H1 (cell line): ENCODE data around the gene RBM19.

Source experiments
- CHD1 ChIP-seq: IDR thresholded peaks from 2 replicates; pipeline ENCODE4 v1.6.1; 2012; ENCODE audit warnings: low read depth, low read length, improper control_type of control experiment
- EGR1 ChIP-seq: IDR thresholded peaks from 2 replicates; pipeline ENCODE4 v1.6.1; 2011; ENCODE audit warnings: low read depth, low read length, borderline replicate concordance
- POLR2A ChIP-seq, 2 experiments: IDR thresholded peaks; 1 replicate in 1 of 2; 2 replicates in 1 of 2; pipeline ENCODE4 v1.6.1; 2011; ENCODE audit warnings: low read depth in 2 of 2, low read length in 2 of 2, mild to moderate bottlenecking in 2 of 2; ENCODE audit errors: control extremely low read depth in 1 of 2
- POLR2AphosphoS5 ChIP-seq: IDR thresholded peaks from 2 replicates; pipeline ENCODE4 v1.6.1; 2011; ENCODE audit warnings: low read depth, low read length
- RFX5 ChIP-seq: IDR thresholded peaks from 2 replicates; pipeline ENCODE4 v1.6.1; 2011; ENCODE audit warnings: low read depth, low read length, improper control_type of control experiment, borderline replicate concordance
- TAF1 ChIP-seq: IDR thresholded peaks from 2 replicates; pipeline ENCODE4 v1.6.1; 2011; ENCODE audit warnings: mild to moderate bottlenecking, low read depth, low read length

GRCh38 chr12:113835433-113835832, 130.7 kb downstream of the RBM19 start:
- TF ChIP-seq RFX5 = no peak
- TF ChIP-seq POLR2A (IDR thresholded peaks at IDR 0.05; ENCODE audit: control extremely low read depth in 1 of 2, low read depth in 2 of 2, low read length in 2 of 2) = no peak
- no peak for TF ChIP-seq CHD1
- TF ChIP-seq TAF1 = no peak
- no peak for TF ChIP-seq POLR2AphosphoS5
- no peak for TF ChIP-seq EGR1
